NOMO-1 treated with DMSO at 0.1 percent for 48 hours (cell line): Measurements from ENCODE around the gene CCDC3.

Source experiments
- DNase-seq: peaks from one replicate; lab custom pipeline; 2025; ENCODE audit not compliant: unreplicated experiment; lab: John Stamatoyannopoulos, UW

CCDC3 gene

DNA sequence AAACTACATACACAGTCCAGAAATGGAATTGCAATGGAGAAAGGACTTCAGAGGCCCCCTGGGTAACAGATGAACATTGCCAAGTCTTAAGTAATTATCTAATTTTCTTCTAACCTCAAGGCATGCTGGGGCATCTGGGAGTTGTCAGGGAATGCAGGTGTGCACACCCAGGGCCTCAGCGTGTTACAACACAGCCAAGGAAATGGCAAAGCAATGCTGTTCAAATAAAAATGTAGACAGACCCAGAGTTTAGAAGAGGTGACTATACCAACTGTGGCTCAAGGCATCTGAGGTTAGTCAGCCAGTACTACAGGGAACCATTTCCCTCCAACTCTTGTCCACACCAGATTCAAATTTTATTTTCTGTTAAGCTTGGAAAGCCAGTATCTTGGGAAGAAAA is 73.6 kb downstream of the CCDC3 start:
- DNase-seq: no peak

DNA sequence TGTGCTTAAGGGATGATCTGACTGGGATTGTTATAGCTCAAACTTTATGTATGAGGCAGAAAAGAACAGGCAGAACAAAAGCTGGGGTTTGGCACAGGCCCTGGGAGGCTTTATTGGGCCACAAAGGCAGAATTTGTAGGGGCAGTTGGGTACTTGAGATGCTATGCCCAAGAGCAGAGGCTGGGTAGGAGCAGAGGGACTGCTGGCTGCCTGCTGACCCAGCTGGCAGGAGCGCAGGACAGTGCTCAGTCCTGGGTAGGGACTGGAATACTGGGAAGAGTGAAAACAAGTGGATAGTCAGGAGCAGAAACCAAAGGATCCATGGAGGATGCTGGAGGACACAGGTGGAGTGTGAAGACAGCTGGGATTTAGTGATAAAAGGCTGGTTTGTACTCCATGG is 75.7 kb downstream of the CCDC3 start:
- no peak for DNase-seq

- DNase-seq: no peak
Measured at GRCh38 chr10:12924911-12925310, 76.6 kb downstream of the CCDC3 start.

- no peak for DNase-seq
Measured at GRCh38 chr10:12922117-12922900, 79.2 kb downstream of the CCDC3 start.

DNA sequence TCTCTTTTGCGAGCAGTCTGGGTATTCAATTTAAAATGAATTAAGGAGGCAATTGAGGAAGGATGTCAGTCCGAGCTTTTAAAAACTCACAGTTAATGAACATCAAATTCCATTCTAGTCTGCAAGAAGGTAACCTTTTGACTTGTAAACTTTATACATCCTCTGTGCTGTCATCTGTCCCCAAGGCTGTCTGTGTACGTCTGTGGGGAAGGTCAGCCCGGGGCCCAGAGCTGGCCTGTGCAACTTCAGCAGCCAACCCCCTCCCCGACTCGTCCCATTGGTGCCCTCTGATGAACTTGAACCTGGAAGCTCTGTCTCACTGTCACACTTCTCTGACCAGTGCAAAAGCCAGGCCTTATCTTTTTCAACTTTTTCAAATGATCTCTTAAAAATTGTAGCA is 80.3 kb downstream of the CCDC3 start:
- DNase-seq: no peak

DNA sequence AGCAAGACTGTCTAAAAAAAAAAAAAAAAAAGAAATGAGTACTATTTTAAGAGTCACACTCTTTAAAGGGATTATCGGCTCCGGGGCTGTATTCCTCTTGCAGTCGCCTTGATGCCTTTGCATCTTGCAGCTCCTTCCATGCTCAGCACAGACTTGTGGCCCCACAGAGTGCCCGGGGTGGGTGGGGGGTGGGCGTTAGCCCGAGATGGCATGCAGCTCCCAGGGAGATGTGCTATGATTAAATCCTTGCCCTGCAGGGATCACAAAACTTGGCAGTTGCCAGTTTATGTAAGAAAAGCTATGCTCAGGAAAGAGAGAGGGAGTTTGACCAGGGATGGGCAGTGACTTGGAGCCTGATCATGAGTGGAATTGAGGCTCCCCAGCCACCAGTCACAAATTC is 81.9 kb downstream of the CCDC3 start:
- DNase-seq: no peak

DNA sequence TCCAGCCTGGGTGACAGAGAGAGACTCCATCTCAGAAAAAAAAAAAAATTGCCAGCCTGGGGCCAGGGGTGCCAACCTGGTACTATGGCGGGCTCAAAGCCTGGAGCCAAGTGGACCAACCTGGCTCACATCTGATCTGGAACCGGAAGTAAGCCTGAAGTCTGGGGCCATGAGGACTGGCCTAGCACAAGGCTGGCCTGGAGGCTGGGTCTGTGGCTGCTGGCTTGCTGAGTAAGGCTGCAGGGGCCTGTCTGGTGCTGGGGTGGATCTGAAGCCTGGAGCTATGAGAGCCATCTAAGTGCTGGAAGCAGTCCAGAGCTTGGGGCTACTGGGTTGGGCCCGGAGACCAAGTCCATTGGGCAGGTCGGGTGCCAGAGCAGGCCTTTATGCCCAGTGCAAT is 84.9 kb downstream of the CCDC3 start:
- no peak for DNase-seq

GRCh38 chr10:12915637-12916168 is 85.8 kb downstream of the CCDC3 start:
- DNase-seq: no peak

DNA sequence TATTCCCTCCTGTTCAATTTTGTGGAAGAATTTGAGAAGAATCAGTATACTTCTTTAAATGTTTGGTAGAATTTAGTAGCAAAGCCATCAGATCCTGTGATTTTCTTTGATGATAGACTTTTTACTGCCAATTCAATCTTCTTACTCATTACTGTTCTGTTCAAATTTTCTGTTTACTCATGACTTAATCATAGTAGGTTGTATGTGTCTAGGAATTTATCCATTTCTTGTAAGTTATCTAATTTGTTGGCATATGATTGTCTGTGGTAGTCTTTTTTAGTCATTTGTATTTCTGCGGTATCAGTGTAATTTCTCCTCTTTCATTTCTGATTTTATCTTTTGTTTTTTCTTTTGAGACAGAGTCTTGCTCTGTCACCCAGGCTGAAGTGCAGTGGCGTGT is 87.4 kb downstream of the CCDC3 start:
- no peak for DNase-seq

GRCh38 chr10:12911795-12912194 is 89.7 kb downstream of the CCDC3 start:
- DNase-seq: no peak

DNA sequence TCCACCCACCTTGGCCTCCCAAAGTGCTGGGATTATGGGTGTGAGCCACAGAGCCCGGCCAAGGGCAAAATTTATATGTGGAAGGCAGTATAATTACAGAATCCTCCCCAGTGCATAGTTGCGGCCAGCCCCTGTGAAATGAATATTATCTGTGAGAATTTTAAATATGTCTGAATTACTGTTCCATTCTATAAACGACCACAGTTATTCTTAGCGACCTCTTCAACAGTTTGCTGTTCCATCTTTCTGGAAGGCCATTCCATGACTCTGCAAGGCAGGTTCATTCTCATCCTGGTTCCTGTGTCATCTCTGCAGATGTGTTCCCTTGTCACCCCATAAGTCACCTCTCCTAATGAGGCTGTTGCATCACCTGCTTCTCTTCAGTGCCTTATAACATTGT is 90.7 kb downstream of the CCDC3 start:
- DNase-seq: no peak

DNA sequence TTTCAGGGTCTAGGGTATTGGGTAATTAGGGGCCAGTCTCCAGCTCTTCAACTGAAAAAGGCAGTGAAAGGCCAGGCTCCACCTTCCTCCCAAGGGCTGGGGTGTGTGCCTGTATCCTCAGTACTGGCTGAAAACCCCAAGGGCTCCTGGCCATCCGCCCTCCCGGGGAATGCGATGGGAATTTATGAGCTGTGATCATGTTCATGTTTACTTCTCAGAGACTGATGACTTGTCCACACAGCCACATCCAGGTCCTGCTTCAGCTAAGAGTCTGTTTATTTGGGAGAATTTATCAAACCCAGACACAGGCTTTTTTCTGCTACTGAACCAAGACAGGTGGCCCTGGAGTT is 91.7 kb downstream of the CCDC3 start:
- no peak for DNase-seq

DNA sequence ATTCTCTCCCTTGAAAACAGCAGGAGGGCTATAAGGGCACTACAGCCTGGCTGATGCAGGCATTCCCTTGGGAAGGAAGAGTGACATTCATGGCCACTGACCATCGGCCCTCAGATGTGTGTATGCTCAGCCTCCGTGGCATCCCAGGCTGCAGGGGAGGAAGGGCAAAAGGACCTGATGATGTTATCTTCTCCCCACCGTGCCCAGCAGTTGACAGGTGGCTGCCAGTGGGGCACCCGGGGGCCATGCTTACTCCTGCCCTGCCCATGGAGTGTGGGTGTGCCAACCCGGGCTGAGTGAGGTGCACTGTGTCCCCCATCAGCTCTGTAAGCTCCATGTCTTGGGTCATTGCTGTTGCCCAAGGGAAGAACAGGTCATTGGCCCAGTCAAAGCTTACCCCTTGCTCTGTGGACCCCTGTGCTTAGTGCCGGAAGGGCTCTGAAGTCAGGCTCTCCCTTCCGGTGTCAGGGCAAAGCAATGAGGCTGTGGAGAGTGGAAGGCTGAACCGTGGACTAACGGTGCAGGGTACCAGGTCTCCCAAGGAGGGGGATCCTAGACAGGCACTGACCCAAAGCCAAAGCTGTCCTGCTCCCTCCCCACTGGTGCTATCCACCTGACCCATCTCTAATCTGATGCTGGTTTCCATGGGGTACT is 92.2 kb downstream of the CCDC3 start:
- no peak for DNase-seq

GRCh38 chr10:12908773-12909172 is 92.7 kb downstream of the CCDC3 start:
- DNase-seq: no peak

DNA sequence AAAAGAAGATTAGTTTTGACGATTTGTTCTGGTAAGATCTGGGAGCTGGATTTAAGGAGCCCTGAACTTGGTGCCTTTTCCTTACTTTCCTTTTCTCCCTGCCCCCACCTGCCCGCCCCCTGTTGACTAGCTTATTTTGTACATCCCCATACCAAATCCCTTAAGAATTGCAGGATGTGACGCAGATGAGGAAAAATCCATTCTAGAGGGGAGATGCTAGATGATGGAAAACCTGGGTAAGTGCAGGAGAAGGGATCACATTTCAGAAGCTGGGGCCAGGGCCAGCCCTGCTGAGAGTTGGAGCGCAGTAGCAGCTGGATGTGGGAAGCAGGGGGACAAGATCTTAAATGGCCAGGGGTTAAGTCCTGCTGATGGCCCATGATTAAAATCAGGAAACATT is 93.9 kb downstream of the CCDC3 start:
- DNase-seq: no peak

DNA sequence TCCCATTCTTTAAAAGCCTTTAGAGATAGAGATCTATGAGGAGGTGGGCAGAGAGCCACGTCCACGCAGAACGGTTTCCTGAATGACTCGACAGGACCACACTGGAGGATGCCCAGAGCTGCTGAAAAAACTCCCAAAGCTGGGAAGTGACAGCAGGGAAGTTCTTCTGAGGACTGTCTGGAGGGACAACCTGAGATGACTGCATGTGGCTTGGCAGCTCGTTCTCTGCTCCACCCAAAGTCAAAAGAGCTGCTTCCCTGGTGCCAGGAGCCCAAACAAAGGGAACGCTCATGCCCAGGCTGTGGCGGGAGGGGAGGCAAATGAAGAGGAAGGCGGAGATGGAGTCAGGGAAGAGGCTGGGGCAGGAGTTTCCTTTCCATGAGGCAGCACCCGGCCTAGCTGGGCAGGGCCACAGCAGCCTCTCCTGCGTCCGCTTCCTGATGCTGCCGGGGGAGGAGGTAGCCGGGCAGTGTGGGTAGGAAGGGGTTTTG is 95.4 kb downstream of the CCDC3 start:
- DNase-seq: no peak

DNA sequence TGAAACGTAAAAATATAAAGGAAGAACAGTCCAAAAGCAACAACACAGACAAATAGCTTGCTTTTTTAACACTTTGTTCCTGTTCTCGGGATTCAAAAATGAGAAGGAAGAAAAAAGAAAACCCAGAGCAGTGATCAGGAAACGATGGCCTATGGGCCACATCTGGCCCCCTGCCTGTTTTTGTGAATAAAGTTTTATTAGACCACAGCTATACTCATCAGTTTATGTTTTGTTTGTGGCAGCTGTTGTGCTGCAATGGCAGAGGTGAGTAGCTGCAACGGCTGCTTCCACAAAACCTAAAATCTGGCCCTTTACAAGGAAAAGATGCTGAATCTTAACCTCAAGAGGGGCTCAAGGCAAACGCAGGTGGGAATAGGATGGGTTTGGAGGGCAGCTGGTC is 96.4 kb downstream of the CCDC3 start:
- no peak for DNase-seq

DNA sequence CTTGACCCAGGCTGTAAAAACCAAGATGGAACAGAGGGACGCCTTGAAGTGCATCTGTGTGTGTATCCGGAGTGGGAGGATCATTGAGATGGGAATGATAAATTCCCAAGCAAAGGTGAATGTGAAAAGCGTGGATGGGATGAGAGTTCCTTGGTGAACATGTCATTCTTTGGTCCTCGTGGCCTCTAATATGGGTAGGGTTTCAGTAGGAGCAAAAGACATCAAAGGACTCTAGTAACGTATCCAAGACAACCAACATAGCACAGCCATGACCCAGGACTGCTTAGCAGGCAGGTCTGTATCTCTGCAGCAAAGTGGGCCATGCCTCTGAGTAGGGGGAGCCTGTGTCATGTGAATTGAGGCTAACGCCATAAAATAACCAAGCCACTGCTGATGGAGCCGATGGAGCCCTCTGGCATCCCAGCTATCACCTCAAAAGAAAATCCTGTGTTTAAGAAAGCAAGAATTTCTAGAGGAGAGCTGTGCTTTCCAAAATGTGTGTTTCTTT is 98.6 kb downstream of the CCDC3 start:
- DNase-seq: no peak

- peak; percentile 15 for DNase-seq
Measured at GRCh38 chr10:12902135-12902572, 99.4 kb downstream of the CCDC3 start.

DNA sequence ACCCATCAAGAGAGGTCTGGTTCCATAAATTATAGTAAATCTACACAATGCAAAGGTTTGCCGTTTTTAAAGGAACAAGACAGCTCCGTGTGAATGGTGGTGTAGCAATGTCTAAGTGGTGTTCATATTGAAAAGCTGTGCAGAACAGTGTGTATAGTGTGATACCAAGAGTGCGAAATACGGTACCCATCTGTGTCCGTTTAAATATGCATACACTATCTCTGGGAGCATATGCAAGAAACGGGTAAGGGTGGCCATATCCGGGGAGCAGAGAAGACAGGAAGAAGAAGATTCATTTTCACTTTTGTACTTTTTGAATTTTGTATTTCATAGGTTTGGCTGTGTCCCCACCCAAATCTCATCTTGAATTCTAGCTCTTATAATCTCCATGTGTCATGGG is 102.0 kb downstream of the CCDC3 start:
- no peak for DNase-seq

DNA sequence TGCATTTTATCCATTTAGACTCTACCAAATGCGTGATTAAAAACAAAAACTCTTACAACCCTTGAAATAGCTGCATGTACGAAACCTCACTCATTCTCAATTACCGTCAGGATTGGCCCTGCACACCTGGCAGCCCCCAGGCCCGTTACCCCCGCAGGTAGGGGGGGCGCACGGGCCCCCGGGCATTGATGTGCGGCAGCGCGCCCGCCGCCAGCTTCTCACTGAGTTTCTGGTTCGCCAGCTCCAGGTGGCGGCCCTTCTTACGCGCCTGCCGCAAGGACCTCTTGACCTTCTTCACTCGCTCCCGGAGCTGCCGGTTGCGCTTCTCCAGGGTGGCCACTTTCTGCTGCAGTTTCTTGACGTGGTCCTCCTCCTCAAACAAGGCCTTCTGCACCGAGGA is 103.2 kb downstream of the CCDC3 start:
- no peak for DNase-seq

DNA sequence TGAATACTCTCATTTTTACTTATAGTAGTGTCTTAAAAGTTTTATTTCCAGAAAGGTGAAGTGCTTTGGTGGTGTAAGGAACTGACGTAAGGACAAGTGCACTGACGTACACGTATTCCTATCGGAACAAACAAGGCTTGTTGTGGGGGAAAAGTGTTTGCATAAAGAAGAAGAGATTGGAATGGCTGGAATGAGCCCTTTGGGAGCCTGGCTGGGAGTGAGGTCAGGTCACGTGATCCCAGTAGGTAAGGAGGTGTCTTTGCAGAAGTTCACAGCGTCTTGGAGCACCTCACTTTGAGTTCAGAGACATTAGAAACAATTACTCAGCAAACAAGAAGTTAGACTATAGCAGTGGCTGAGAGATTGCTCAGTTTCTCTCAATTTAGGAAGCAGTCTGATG is 104.2 kb downstream of the CCDC3 start:
- no peak for DNase-seq
